Epithelial cell of proximal tubule (primary cell): ENCODE results near the gene HAUS7. TPM values are rescaled to one million over a fixed set of nuclear protein-coding genes. Genes with fewer than 3 reads are reported as not detected.
"Not testable (repeated sequence)": the region's sequence is repeated elsewhere in the genome, so short reads cannot be mapped to it uniquely, and the experiment has no call there.

Source experiments
- DNase-seq: peaks from one replicate; pipeline ENCODE4 v3.0.0-alpha.2; 2011; ENCODE audit warnings: low read depth
- H3K4me3 ChIP-seq: 2 replicates; pipeline ENCODE4 v1.5.1; 2011; ENCODE audit warnings: low read depth, mild to moderate bottlenecking, low read length
- total RNA-seq: library from RNA; depleted of rRNA; stranded (reverse); fragments of >200 nt; gene quantifications from 2 replicates; pipeline ENCODE4 v1.2.3, GENCODE V29; 2015
- TF ChIP-seq, protein P1 (sequence below): conservative IDR thresholded peaks from 2 replicates; pipeline ENCODE4 v1.5.1; 2012; ENCODE audit warnings: low read depth, mild to moderate bottlenecking, low read length

The HAUS7 gene
- total RNA-seq, 1 donor from 2014 or later: 24.3 TPM

DNA sequence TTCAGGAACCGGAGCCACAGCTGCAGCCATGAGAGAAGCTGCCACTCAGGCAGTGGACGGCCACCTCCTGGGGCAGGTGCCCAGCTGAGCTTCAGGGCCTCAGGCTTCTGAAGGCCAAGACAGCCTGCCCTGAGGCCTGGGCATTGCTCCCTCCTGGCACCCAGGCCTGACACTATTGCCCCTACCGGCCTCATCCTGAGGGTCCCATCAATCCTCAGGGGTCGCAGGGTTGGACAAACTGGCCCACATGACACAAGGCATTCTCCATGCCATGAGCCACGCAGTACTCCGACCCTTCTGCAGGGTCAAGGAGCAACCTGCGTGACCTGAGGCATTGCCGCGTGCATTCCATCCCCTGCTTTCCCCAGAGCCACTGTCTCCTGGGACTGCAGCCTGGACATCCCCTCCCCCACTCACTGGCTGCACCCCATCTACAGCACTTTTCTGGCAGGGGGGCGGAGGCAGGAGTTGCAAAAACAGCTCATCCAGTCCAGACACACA, 62.1 kb downstream of the HAUS7 start:
- TF ChIP-seq, protein P1, sequence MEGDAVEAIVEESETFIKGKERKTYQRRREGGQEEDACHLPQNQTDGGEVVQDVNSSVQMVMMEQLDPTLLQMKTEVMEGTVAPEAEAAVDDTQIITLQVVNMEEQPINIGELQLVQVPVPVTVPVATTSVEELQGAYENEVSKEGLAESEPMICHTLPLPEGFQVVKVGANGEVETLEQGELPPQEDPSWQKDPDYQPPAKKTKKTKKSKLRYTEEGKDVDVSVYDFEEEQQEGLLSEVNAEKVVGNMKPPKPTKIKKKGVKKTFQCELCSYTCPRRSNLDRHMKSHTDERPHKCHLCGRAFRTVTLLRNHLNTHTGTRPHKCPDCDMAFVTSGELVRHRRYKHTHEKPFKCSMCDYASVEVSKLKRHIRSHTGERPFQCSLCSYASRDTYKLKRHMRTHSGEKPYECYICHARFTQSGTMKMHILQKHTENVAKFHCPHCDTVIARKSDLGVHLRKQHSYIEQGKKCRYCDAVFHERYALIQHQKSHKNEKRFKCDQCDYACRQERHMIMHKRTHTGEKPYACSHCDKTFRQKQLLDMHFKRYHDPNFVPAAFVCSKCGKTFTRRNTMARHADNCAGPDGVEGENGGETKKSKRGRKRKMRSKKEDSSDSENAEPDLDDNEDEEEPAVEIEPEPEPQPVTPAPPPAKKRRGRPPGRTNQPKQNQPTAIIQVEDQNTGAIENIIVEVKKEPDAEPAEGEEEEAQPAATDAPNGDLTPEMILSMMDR: no peak
- no peak for DNase-seq
- H3K4me3 ChIP-seq: no peak overlapping the region

DNA sequence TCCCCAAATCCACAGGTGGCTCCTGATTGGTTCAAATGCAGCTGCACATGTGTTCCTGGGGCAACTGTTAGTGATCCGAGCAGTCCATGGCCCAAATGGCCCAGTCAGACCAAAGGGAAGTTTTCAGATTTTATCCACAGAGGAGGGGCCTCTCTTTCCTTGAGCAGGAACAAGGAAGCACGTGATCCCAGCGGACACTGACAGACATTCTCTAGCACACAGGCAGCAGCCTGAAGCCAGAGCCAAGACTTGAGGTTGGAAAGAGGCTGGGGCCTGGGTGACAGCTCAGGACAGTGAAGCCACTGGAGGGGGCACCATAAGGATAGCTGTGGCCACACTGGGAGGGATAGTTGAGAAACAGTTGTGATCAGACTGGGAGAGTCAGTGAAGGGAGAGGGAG, 62.6 kb downstream of the HAUS7 start:
- no peak overlapping the region for H3K4me3 ChIP-seq
- no peak for DNase-seq
- TF ChIP-seq, protein P1: no peak

DNA sequence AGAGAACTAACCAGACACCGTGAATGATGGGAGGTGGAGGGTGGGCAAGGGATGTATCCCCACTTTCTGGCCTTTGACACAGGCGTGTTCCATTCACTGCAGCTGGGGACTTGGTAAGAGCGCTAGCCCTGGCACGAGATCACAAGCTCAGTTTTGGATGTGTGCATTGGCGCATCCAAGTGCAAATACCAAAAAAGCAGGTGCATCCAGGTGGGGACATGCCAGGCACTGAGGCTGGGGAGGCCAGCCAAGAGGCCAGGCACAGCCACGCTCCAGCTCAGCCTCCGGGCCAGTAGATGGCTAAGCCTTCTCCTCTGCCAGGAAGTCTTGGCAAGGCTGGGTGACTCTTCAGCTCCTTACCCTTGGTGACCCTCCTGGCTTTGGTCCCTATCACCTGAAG, 63.5 kb downstream of the HAUS7 start:
- no peak for DNase-seq
- TF ChIP-seq, protein P1: no peak
- no peak overlapping the region for H3K4me3 ChIP-seq

DNA sequence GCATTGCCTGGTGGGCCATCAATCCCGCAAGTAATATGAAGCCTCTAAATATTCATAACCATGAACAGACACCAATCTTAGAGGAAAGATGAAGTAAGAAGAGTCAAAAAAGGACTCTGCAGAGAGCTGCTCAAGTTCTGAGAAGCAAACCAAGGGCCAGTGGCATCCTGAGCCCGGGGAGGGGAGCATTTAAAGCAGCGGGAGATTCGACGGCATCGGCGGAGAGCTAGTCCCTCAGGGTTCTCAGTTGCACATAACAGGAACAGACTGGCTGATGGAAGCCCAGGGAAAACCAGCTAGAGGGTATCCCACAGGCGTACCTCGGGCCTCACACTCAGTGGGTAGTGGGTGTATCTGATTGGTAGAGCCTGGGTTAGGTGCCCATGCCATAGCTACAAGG, 64.4 kb downstream of the HAUS7 start:
- H3K4me3 ChIP-seq: no peak overlapping the region
- no peak for DNase-seq
- TF ChIP-seq, protein P1: no peak

DNA sequence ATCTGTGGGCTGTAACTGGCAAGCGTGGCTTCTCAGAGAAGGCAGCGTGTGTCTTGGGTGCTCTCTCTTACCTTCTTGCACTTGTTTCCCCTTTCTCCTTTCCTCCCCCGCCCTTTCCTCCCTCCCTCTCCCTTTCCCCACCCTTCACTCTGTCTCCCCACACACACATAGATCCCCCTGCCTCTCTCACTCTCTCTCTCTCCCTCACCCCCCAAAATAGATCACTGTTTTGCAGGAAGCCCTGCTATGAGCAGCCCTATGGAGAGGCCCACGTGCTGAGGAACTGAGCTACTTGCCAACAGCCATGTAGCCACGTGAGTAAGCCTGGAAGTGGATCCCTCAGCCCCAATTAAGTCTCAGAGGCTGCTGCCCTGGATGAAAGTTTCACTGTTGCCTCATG, 65.0 kb downstream of the HAUS7 start:
- H3K4me3 ChIP-seq: no peak overlapping the region
- DNase-seq: no peak
- TF ChIP-seq, protein P1: no peak

DNA sequence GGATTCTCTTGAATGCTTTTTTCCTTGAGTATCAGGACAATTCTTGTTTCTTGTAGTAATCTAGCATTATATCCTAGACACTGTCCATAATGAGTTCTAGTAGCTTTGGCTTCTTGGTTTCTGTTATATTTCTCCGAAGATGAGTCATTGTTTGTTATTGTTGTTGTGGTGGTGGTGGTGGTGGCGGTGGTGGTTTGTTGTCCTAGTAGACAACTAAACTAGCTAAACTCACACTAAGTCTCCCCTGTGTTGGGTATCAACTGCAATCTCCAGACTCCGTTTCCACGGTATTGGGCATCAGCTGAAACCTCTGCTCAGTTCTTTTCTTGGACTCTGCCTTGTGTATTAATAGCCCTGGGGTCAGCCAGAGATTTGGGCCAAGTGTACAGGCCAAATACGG, 66.0 kb downstream of the HAUS7 start:
- DNase-seq, H3K4me3 ChIP-seq: not testable (repeated sequence)

DNA sequence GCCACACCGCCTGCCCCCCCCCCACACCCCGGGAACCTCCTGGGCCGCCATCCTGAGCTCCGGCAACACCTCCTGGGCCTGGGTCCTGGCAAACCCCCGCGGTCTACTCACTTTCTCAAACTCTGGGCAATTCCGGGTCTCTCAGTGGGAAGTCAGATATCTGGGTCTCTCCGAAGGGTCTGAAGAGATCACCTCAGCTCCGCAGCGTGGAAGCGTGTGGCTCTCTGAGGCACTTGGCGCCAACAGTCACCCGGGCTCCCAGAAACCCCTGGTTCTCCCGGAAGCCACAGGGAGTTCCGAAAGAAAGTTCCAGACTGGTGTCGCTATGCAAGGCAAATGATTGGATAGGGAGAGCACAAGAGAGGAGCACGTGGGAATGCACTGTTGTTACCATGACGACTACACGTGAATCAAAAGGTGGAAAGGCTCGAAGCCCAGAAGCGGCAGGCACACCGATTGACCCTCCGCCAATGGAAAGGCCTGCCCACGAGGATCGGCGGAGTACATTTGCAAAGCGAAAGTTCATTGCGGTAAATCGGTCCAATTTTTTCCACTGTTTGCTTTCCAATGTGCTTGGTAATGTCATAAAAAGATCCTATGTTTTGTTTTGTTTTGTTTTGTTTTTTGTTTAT, 69.1 kb downstream of the HAUS7 start, which contains the start of gene PNMA6E:
Gene PNMA6E, minus strand, starts transcription at position 218 of the 632 bp plus-strand sequence. CDS start 2,501 bp downstream, outside the sequence.
- DNase-seq: no peak
- TF ChIP-seq, protein P1: no peak
- H3K4me3 ChIP-seq: no peak within 1 kb of the TSS
